CD4-positive, alpha-beta T cell treated with Interleukin-4 for 4 hours (primary cell): ENCODE results near the gene UMODL1.

Source experiments
- DNase-seq: peaks from one replicate; pipeline ENCODE4 v3.0.0-alpha.2; 2020

The UMODL1 gene

DNA sequence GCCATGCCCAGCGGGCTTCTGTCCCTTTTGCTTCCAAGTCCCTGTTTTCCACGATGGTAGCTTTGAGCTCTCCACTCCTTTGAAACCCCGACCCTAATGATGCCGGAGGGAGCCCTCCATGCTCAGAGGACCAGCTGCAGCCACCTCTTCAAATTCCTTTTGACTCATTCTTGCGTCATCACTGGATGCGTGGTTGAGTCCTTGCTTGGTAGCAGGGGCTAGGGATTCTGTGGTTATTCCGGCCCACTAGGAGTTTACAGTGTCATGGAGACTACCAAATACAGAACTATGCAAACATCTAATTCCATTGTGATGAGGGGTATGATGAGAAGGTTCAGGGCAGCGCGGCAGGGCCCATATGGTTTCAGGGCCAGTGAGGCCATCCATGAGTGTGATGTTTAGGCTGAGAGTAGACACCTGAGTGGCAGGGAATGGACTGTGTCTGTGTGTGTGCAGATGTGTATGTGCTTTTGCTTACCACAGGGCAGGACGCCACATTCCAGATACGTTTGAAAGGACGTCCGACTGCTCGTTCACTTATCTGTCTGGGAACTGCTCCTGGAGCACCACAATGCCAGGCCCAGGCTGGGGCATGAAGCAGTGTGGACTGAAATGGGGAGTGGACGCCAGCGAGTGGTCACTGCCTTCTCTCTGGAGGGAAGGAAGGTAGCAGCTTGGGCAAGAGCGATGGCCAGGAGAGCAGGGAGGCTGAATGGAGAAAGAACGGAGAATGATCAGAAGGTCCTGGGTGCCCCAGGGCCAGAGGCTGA, 30.5 kb upstream of the UMODL1 start:
- DNase-seq = no peak

DNA sequence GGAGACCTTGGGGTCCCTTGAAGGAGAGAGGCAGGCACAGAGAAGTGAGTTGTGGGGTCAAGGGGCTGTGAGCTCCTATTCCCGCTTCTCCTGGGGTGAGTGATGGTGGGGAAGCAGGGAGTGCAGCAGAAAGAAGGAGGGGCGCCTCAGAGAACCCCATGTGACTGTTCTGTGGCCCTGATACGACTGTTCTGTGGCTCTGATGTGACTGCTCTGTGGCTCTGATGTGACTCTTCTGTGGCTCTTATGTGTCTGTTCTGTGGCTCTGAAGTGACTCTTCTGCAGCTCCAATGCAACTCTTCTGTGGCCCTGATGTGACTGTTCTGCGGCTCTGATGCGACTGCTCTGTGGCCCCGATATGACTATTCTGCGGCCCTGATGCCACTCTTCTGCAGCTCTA, 29.9 kb upstream of the UMODL1 start:
- no peak for DNase-seq

DNA sequence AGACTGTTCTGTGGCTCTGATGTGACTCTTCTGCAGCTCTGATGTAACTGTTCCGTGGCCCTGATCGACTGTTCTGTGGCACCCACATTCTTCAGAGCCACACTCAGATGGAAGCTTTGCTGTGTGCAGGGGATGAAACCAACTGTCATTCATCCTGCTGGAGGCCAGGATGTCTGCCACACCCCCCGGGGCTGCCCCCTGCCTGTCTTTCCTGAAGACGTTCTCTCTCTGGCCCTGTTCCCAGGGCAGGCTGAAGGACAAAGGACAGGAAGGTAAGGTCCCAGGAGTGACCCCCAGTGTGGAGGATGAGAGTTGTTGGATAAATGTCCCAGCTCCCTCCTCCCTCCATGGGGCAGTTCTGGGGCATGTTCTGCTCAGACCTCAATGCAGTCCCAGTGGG, 29.4 kb upstream of the UMODL1 start:
- no peak for DNase-seq

DNA sequence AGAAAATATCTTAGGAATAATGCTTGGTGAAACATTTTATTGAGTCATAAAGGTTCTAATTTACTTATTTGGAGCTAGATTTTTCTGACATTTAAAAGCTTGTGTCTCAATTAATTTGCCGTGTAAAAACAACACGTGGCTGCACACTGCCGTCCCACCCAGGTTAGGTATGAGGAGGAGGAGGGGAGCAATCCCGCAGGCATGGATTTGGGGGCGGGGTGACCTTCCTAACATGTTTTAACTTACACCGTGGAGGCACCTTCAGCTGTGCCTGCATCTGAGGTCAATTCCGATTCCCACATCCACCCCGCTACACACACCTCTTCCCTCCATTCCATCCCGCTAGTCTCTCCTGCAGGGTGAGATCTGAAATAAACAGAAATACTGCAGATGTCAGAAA, 28.5 kb upstream of the UMODL1 start:
- no peak for DNase-seq

DNA sequence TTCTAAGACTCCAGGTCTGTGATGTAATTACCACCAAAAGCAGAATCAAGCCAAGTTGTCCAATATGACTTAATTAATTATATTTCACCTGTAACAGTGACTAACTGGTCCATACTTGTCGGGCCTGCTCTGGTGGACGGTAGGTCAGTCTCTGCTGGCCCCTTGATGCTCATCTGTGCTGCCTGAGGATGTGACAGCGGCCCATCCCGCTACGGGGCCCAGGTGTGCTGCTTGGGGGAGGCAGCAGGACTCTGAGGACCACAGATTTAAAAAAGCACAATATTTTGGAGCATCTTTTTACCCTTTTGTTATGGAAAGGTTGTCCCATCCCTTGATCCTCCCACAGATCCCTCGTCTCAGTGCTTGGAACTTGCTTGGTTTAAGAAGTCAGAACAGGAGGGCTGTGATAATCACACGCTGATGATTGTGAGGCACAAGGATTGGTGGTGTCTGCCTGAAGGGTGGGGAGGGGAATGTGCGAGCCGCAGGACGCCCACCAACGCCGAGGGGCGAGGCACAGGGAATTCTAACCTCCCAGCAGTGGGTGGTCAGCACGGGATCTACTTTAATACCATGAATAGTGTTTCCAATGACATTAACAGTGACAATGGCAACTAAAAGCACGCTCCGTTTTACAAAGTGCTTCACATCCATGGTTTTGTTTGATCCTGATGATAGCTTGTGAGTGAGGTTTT, 27.8 kb upstream of the UMODL1 start:
- no peak for DNase-seq

DNA sequence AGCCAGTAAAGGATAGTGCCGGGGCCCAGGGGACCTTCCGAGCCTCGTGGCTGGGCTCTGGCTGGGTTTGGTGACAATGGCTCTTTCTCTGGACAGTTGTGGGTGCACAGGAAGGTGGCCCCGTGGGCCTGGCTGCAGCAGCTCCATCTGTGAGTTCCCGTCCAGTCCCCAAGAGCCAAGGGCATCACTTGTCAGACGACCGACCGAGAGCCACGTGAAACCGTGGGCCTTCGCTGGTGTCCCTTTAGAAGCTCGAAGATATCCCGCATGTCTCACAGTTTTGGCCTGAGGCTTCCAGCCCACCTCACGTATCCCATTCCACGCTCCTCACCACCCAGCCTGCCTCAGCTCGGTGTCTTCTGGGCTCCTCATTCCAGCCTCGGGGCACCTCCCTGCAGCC, 27.2 kb upstream of the UMODL1 start:
- DNase-seq = no peak

DNA sequence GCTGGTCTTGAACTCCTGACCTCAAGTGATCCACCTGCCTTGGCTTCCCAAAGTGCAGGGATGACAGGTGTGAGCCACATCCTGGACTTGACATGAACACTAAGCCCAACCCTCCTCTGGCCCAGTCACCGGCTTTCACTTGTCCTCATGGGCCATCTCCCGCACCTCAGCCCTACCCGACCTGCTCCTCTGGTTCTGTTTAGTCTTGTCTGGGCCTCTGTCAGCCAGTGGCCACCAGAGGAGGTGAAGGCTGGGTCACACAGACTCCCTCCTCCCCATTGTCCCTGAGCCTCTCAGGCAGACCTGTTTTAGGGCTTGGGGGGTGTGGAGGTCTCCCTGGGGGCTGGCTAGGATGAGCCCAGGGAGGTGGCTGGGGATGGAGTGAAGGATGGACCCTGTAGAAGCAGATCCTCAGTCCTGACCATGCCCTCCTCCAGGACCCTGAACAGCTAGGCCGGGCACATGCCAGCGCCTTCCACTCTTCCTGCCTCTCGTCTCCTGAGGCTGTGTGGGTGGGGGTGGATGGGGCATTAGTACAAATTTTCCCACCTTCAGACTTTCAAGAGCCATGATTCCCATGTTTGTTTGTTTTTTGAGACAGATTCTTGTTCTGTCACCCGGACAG, 26.1 kb upstream of the UMODL1 start:
- no peak for DNase-seq

DNA sequence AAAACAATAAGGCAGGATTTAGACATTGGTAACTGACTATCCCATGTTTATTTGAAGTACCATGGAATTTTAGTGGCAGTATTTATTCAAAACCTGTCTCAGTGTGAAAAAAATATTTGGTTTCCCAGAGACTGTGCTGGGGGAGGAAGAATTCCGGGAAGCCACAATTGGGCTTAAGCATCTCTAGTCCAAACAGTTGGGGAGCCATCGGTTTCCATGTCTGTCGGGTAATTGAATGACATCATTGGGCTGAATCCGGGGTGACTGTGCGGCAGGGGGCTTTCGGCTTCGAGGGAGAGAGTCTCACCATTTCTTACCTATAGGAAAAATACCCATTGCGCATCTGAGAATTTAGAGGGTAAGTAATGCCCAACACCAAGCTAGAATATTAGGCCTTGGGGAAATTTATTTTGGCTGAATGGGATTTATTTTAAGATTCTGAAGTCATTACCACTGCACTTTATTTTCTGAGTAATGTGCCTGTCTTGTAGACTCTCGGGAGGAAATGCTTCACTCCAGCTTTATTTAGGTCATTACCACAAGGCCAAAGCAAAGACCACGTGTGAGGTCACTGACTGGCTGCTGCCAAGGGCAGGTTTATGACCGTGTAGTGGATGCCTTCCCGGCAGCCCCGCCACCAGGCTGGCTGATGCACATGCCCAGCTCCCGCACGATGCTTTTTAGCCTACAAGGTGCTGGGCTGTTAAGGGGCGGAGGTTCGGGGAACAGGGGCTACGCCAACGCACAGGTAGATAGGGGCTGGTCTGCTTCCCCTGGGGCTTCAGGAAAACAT, 23.1 kb upstream of the UMODL1 start:
- DNase-seq = no peak

DNA sequence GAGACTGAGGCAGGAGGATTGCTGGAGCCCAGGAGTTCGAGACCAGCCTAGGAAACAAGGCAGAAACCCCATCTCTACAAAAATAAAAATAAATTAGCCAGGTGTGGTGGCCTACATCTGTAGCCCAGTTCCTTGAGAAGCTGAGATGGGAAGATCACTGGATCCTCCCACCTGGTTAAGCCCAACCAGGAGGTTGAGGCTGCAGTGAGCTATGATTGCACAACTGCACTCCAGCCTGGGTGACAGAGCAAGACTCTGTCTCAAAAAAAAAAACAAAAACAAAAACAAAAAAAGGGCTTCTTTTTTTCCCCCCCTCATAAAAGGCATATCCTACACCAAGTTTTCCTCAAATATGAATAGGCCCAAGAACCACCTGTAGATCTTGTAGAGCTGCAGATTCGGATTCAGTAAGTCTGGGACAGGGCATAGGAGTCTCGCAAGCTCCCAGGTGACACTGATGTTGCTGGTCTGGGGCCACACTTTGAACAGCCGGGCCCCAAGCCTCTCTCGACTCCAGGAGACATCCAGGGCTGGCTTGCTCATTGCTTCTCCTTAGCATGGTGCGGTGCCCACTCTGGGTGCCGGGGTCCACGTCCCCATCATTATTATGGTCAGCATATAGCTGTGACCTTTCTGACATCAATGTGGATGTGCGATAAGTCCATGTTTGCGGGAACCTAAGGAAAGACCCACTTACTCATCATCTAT, 22.1 kb upstream of the UMODL1 start:
- no peak for DNase-seq

DNA sequence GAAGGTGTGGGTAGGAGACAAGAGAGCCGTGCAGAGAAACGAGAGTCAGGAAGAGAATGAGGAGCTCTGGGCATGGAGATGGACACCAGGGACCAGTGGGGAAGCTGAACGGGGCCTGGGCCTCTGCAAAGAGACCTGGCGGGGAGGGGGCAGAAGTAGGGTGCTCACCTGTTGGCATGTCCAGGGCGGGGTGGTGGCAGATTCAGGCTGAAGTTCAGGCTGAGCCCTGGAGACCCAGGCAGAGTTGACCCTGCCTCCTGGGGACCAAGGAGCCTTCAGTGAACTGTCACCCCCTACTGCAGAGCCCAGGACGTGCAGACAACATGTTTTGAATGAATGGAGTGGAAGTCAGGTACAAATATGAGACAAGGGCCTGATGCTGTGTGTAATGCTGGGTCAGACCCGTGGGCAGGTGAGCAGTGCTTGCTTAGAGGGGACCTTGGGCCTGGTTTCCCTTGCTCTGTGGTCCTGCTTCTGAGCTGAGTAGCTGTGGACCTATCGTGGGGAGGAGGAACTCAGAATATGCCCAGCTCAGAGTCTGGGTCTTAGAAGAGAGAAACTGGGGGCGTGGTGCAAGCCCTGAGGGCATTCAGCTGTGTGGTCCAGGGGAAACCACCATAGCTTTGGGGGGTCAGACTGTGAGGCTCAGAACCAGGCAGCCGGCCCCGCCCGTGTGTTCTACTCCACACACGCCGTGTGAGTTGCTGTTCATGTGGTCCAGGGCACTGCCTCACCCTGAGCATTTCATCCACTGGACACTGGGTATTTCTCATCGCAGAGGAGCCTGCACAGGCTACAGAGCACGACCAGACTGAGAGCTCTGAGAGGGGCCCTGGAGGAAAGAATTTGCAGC, 21.3 kb upstream of the UMODL1 start:
- no peak for DNase-seq

DNA sequence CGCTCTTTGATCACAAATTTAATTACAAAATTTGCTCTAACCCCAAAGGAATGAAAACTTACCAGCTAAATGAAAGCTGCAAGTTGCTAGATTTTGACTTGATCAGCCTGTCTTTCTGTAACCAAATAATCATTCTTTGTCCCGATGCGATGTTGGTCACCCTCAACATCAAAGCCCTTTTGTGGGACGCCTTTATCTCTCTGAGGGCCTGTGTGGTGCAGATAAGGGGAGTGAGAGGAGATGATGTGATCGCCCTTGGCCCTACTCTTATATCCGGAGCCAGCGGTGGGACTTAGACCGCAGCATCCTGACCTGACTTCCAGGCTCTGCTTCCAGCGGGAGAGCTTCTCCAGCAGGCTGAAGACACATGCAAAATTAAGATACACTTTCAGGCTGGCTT, 19.3 kb upstream of the UMODL1 start:
- DNase-seq = no peak

DNA sequence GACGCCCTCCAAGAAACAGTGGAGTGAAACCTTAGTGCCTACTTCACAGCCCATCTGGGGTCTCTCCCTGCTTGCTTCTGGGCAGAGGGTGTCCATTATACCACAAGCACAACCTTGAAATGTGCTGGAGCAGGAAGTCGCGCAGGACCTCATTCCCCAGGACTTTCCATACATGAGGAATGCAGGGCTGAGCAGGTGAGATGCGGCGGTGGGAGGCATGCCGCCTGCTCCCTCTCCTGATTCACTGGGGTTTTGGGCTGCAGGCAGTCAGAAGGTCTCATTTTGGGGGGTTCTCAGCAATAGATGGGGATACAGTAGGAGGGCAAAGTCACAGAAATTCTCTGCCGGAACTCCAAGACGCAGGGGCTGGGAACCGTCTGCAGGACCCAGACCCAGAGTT, 15.7 kb upstream of the UMODL1 start:
- no peak for DNase-seq

DNA sequence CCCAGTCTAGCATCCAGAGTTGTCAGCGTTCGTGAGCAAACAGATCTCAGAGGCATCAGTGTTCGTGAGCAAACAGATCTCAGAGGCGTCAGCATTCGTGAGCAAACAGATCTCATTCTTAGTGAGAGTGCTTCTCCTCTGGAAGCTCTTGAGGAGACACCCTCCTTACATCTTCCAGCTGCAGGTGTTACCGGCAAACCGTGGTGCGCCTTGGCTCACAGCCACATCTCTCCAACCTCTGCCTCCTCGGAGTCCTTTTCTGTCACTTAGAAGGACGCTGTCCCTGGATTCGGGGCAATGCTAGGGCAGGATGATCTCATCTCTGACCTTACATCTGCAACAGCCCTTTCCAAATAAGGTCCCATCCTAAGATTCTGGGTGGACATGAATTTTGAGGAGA, 14.6 kb upstream of the UMODL1 start:
- DNase-seq = no peak

DNA sequence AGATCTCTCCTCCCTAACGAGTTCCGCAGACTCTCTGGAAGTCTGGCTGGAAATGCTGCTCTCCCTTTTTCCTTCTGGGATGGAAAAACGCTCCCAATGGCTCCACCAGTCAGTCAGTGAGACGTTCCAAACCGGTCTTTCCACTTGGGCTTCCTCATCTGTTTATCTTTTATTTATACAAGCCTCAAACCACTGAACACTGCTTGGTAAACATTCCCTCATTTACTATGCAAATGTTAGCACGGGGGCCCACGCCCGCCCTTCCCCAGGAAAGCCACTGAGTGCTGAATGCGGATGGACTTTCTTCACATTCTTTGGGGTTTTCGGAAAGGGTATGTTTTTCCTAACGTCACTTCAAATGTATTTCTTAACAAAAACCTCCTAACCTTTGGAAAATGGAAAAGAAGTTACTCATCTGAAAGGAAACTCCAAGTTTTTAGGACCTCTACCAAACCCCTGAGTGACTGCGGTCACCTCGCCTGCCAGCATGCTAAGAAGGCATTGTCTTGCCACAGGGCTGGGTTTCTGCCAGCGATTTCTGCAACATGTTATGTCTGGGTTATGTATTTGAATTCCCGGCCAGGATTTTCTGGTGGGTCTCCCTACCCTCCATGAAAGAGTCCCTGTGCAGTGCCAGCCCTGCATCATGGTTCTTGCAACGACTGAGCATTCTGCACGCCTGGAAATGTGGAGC, 14.0 kb upstream of the UMODL1 start:
- no peak for DNase-seq

DNA sequence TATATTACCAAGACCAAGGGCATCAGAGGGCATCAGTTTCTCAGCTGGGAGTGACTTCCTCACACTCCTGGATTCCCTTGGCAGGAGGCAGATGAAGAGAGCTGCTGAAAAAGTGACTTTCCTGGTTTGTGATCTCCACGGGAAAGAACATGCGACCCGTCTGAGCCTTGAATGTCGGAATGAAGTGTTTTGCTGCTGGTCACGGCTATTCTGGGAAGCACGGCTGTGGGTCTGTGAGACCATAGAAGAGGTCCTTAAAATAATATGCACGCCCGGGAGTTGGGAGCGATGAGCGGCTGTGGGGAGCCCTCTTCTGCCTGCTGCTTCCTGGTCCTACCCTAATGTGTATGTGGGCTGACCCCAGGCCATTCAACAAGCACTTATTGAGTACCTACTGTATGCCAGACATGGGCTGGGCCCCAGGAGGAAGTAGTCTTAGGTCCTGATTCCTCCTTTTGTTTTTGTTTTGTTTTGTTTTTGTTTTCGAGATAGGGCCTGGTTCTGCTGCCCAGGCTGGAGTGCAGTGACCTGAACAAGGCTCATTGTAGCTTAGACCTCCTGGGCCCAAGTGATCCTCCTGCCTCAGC, 13.2 kb upstream of the UMODL1 start:
- no peak for DNase-seq

DNA sequence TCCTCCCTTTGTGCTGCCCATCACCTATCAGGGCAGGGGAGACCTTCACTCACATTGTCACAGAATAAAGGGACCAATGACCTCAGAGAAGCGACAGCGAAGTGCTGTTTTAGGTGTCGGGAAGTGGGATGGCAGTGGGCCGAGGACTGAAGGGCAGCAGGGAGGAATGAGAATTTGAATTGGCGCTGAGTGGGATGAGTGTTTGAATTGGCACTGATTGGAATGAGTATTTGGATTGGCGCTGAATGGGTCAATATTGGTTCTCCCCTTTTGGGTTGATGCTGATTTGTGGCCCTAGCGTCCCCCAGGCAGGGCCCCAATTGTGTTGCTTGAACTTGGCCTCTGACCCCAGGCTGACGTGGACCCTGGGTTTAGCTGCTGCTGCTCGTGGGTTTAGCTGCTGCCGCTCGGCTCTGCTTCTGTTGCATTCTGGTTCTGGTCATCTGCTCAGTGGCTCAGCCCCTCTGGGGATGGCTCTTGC, 12.4 kb upstream of the UMODL1 start:
- DNase-seq = no peak

DNA sequence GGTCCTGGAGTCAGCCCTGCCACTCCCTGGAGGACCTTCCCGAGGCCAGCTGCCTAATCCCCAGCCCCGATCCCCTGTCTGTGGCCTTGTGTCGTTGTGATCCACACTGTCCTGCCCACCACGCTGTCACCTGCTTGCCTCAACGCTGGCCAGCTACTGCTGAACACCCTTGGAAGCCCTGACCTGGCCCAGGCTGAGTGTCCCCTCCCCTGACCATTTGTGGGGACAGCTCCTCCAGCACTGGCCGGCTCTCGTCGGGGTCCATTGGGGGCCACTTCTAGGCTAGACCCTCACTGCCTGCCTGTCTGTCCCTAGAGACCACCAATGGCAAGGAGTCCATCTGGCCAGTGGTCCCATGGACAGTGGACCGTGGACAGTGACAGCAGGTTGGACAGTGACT, 12.0 kb upstream of the UMODL1 start:
- no peak for DNase-seq

DNA sequence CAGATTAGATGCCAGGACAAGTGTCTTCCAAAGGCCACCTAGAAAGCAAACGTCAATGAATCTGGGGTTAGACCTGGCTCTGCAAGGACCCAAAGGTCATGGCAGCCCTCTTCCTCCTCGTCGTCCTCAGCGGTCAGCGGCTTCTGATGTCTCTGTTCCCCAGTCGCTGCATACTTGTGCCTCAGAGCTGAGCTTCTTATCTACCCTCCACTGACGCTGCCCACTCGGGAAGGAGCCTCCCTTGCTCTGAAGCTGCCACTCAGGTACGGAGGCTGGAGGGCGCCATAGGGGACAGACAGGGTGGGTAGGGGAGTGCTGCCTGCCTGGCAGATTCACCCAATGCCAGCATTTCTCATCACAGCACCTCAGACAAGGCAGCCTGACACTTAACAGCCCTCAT, 11.4 kb upstream of the UMODL1 start:
- DNase-seq = no peak

DNA sequence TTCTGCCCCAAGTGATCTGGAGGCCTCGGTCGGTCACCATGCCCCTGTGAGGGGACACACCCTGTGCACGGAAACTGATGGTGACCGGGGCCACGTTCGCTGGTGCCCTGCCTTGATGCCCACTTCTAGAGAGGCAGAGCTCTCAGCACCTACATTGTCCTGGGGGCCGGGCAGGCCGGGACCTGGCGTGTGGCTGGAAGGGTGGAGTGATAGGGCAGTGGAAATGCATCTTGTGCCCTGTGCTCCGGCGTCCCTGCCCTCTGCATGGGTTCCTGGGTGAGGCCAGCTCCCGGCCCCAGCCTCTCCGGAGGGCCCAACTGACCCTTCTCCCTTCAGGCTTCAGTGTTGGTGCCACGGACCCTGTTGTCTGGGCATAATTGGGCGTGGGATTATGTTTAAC, 11.0 kb upstream of the UMODL1 start:
- DNase-seq = no peak

DNA sequence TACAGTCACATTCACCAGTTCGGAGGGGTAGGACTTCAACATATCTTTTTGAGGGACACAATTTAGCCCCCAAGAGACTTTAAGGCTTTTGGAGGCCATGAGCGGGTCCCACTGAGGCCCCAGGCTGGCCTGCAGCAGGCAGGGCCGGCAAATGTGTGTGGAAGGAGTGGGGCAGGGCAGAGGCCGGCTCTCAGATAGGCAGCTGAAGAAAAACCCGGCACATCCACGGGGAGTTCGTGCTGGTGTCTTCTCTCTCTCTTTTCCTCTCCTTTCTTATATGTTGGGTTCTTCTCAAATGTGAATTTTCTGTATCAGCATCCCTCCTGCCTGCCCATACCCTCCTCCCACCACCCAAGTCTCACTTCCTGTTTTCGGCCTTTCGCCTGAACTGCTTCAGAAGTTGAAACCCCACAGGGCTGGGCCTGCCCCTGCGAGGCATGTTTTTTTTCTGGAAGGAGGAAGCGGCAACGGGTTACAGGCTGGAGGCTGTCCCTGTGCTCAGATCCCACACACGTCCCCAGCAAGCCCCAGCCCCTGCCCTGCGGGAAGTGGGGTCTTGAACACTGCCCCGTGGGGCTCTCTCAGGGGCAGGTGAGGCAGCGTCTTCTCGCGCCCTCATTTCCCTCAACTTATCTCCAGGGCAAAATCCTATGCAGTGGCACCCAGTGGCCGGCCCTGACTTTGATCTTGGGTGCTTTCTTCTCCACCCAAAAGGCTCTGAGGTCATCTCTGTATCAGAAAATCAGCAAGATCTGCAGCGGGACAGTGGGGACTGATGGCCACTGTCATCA, 9.7 kb upstream of the UMODL1 start:
- peak; percentile 39 for DNase-seq
